ENCODE results near the gene DYNC1LI1.

Gene DYNC1LI1

DNA sequence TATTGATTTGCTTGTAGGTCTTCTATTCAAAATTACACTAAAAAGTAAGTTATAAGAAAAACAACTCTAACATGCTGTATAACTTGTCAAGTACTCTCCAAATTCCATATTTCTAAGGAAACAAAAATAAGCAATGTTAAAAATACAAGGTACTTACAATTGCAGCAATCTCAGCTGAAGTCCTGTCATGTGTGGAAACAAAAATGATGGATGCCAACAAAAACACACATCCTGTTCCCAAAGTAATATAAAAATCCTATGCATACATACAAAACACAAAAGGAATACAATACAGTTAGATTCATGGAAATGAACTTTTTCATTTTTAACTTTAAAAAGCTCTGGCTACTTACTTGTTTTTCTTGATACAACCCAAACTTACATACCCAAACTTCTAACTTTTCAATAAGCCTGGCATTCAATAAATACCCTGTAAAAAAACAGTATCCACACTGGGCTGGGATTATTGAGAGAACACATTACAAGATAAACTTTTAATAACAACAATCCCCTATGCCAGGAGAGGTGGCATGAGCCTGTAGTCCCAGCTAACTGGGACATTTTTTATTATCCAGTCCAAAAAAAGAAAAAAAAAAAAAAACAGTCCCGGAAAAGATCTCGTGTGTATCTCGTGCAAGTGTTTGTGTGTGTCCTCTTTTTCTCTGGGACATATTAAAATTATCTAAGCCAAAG is 82.7 kb downstream of the DYNC1LI1 start:
- DNase-seq, result no peak

- DNase-seq, result no peak
Observed at GRCh38 chr3:32484436-32484835, 86.2 kb downstream of the DYNC1LI1 start.

DNA sequence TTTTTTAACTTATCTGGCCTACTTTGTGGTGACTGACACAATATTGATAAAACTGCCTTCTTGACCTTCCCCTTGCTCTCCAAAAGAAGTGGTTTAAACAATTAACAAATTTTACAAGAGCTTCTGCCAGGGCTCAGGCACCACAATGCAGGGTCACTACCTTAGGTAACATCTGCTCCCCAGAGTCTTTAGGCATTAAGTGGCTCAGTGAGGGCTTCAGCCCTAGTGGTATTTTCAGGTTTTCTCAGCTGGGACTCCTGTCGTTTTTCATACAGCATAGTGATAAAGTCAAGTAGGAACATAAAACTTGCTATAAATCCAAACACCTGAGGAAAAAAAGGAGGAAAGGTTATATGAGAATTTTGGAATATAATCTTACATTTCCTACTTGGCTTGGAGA is 86.9 kb downstream of the DYNC1LI1 start:
- no peak for DNase-seq

DNA sequence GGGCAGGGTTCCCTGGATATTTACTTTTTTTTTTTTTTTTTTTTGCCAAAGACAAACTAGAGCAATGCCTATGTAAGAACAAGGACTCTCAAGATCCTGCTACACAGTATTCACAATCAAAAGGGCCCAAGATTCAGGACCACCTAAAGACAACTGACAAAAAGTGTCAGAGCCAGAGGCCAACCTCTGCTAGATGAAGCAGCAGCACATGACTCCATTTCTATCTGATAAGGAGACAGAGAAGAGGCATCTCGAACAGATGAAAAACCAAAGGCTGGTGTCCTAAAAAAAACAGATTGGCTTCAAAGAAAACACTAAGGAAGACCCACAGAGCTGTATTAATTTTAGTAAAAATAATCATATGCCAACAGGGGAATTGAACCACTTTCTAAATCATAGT is 88.0 kb downstream of the DYNC1LI1 start:
- DNase-seq, result no peak

- no peak for DNase-seq
Observed at GRCh38 chr3:32481791-32482631, 88.6 kb downstream of the DYNC1LI1 start.

- no peak for DNase-seq
Observed at GRCh38 chr3:32480604-32481003, 90.1 kb downstream of the DYNC1LI1 start.
